ENCODE results near the gene MARCHF6.
A peak's percentile ranks its signal among the peaks of the same experiment; 100 is the strongest.
"Not testable (repeated sequence)": the region's sequence is repeated elsewhere in the genome, so short reads cannot be mapped to it uniquely, and the experiment has no call there.

Gene MARCHF6

GRCh38 chr5:10353241-10354047 is at the start of gene MARCHF6:
Gene MARCHF6 (plus strand): TSS chr5:10353695. CDS start chr5:10353899, 204 bp downstream.
- peak; percentile 86 for DNase-seq (ENCODE audit: low spot score)

DNA sequence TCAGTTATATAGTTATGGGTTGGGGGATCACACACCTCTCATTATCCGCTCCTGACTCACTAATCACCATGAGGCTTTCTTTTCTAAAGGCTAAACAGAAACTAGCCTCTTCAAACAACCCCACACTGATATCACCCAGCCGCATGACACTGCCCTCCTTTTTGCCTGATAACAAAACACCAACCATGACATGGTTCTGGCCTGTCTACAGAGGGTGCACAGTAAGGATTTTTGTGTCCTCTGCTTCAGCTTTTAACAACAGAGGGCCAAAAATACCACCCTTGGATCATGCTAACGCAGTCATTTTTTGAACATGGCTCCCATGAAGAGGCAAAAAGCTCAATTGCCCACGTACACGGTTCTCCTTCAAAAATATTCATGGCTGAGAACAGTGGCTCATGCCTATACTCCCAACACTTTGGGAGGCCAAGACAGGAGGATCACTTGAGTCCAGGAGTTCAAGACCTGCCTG is 49.8 kb upstream of the MARCHF6 start:
- no peak for DNase-seq (ENCODE audit: low spot score)

DNA sequence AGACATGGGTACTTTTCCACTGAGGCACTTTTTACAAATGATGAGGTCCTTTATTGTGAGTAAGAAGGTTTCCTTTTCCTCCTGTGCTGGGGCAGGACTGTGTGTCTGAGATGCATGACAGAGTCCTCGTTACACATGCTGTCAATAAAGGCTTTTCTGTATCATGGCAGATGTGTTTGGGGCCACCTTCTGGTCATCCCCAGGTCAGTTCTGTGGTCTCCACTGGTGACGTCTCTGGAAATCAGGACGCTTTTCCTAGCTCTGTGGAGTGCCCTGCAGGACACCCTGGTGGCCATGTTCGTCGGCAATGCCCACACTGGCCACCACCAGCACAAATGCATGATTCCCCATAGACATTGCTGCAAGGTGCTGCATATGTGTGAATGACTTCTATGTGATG is 48.6 kb upstream of the MARCHF6 start:
- no peak for DNase-seq (ENCODE audit: low spot score)

- DNase-seq (ENCODE audit: low spot score), result no peak
Measured at GRCh38 chr5:10306114-10306513, 47.4 kb upstream of the MARCHF6 start.

DNA sequence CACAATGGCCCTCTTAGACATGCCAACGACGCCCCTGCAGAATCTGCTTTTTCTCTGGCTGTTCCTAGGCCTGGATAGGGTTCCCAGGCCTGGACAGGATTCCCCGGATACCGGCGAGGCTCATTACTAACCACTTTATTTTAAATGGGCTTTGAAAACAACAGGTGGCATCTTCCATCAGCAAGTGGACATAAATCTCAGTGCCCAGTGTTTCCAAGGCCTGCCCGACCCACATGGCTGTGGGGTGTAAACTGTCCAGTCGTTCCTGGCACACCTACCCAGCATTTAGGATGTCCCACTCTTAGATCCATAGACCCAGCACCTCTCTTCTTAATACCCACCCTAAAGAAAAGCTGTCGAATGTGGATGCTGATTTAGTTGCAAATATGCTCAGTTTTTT is 46.7 kb upstream of the MARCHF6 start:
- no peak for DNase-seq (ENCODE audit: low spot score)

- no peak for DNase-seq (ENCODE audit: low spot score)
Measured at GRCh38 chr5:10307206-10308148, 46.0 kb upstream of the MARCHF6 start, which contains the start of gene CMBL. Gene CMBL (minus strand): TSS chr5:10307902. CDS start chr5:10290762, 17,140 bp downstream.

- DNase-seq (ENCODE audit: low spot score), result no peak
Measured at GRCh38 chr5:10308844-10309243, 44.7 kb upstream of the MARCHF6 start.

GRCh38 chr5:10310066-10310779 is 43.3 kb upstream of the MARCHF6 start:
- no peak for DNase-seq (ENCODE audit: low spot score)

- DNase-seq (ENCODE audit: low spot score), result not testable (repeated sequence)
Measured at GRCh38 chr5:10310835-10311570, 42.5 kb upstream of the MARCHF6 start.

GRCh38 chr5:10311595-10312425 is 41.7 kb upstream of the MARCHF6 start:
- no peak for DNase-seq (ENCODE audit: low spot score)

GRCh38 chr5:10315201-10315600 is 38.3 kb upstream of the MARCHF6 start:
- no peak for DNase-seq (ENCODE audit: low spot score)

GRCh38 chr5:10315824-10316509 is 37.5 kb upstream of the MARCHF6 start:
- DNase-seq (ENCODE audit: low spot score), result no peak

DNA sequence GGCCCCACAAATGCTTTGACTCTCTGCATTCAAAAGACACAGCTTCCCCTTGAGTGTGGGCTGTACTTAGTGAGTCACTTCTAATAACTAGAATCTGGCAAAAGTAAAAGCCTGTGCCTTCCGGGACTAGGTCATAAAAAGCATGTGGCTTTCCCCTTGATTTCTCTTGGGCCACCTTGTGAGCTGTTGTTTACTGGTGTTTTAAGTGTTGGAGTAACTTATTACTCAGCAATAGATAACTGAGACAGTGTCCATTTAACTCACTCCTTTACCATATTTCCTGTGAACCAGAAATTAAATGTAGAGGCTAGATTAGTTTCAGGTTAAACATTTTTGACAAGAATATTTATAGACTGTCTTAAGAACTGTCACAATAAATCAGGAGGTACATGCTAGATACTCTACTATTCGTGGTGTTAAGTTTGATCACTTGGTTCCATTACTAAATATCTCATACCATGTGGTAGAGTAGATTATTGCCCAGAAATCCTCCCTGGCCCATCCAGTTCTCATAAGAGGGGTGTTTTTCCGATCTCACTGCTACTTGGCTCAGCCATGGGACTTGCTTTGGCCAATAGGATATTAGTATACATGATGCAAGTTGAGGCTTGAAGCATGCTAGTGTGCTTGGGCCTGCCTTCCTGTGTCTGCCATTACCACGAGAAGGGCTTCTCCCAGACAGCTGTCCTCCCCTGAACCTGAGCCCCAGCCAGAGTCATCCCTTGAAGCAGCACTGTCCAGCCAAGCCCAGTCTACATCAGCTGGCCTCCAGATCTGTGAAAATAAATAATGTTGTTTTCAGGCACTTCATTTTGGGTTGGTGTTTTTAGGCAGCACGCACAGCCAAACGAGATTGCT is 35.4 kb upstream of the MARCHF6 start:
- DNase-seq (ENCODE audit: low spot score), result no peak

DNA sequence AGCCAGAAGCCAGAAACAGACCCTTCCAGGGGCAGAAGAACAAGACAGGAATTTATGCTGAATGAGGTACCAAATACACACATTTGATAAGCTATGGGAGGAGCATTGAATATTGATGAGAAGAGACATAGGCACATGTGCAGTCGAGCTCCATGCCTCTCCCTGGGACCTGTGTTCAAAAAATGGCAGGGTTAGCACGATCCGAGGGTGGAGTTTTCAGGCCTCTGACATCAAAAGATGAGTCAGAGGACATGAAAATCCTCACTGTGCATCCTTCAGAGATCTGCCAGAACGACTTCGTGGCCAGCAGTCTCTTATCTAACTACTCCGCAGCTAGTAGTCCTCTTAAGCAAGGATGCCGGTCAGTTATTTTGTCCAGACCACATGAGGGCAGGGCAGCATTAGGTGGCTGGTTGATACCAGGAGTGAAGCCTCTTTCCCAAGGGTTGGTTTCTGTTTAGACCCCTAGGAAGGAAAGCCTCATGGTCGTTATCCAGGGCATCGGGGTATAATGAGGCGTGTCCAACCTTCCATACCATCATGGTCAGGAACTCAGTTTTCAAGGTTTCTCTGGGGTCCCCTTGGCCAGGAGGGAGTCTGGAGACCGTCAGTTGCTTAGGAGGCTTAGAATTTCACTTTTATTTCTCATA is 34.2 kb upstream of the MARCHF6 start:
- no peak for DNase-seq (ENCODE audit: low spot score)

DNA sequence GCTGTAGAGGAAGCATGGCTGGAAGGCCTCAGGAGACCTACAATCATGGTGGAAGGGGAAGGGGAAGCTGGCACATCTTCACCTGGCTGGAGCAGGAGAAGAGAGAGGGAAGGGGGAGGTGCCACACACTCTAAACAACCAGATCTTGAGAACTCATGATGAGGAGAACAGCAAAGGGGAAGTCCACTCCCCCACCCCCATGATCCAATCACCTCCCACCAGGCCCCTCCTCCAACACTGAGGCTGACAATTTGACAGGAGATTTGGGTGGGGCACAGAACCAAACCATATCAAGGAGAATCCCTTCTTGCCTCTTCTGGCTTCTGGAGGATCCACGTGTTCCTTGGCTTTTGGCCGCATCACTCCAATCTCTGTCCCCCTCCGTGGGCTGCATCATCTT is 32.7 kb upstream of the MARCHF6 start:
- no peak for DNase-seq (ENCODE audit: low spot score)

DNA sequence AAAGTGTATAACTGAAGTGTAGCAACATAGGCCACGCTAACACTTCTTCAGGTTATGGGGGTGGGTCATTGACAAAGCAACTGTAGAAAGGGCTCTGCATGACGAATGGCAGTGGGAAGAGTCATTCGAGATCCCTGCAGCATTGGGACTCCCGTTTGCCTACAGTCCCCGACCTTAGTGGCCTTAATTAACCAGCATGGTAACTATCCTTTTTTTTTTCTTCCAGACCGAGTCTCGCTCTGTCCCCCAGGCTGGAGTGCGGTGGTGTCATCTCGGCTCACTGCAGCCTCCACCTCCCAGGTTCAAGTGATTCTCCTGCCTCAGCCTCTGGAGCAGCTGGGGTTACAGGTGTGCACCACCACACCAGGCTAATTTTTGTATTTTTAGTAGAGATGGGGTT is 31.6 kb upstream of the MARCHF6 start:
- no peak for DNase-seq (ENCODE audit: low spot score)

DNA sequence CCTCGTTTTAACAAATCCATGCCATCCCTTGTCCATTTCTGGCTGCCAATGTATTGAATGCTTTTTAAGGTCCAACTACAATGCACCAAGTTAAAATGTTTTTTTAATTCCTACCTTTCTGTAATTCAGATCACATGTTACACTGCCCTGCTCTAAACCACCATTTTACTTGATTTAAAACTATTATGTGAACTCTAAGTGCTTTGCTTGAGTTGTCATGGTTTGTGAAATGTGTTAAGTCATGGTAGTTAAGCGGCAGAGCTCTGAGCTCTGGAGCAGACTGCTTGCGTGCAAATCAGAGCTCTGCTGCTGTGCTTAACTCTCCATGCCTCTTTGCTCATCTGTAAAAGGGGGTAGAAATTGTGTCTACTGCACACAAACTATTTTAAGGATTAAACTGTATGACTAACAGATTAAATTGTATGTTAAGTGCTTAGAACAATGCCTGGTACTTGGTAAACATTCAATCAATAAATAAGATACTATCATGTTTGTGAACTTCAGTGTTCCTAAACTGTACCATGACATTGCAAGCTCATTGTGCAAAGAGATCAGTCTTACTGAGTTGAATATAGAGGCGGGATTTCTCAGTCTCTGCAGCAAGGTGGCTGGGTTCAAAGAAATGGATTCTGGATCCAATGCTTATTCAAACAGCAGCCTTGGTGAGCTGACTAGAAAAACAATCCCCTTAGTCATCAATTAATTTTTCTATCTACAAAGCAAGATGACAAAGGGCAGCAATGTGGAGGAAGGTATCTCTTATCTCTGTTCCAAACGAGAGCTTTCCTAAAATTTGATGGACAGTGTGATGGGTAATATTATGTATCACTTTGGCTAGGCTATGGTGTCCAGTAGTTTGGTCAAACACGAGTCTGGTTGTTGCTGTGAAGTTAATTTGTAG is 29.7 kb upstream of the MARCHF6 start:
- DNase-seq (ENCODE audit: low spot score), result no peak
